ENCODE measurements around the gene C2orf92. TPM values are rescaled to one million over a fixed set of nuclear protein-coding genes. Genes with fewer than 3 reads are reported as not detected.
A peak's percentile ranks its signal among the peaks of the same experiment; 100 is the strongest.
"Not testable (repeated sequence)": the region's sequence is repeated elsewhere in the genome, so short reads cannot be mapped to it uniquely, and the experiment has no call there.

Gene C2orf92
- polyA plus RNA-seq: under 1 TPM in 1 of 3 donors, not detected in 2; 0.37 TPM

- no peak for DNase-seq
- Mint-ChIP-seq H3K4me1 (peaks cover 7 to 10% of the 10 kb centered on the region in 2 donors), H3K27me3 (ENCODE audit: low read depth in 3 of 3) (peaks cover 0 to 3% (median 0%) of the 10 kb centered on the region in 3 donors), H3K4me3 (no peak within 1 kb of the TSS), H3K27ac (no peak within 1 kb of the TSS), H3K36me3 (no peaks in the 10 kb centered on the region), H3K9me3 (no peaks in the 10 kb centered on the region)
These were observed at the start of gene C2orf92 for GRCh38 chr2:97669448-97669847. TSS of gene C2orf92 (plus strand) at chr2:97669713. CDS start at chr2:97669789, 76 bp downstream.

- H3K27ac Mint-ChIP-seq: peak overlapping the region in 1 of 6 donors; percentile 65
- H3K4me1 Mint-ChIP-seq; H3K27me3 Mint-ChIP-seq (ENCODE audit: low read depth in 3 of 3); H3K36me3 Mint-ChIP-seq; H3K4me3 Mint-ChIP-seq; DNase-seq; H3K9me3 Mint-ChIP-seq: not testable (repeated sequence)
These were observed 49.0 kb upstream of the C2orf92 start for GRCh38 chr2:97620492-97620891.

- not testable (repeated sequence) for H3K27ac Mint-ChIP-seq; H3K9me3 Mint-ChIP-seq; H3K4me1 Mint-ChIP-seq; H3K27me3 Mint-ChIP-seq (ENCODE audit: low read depth in 3 of 3); H3K36me3 Mint-ChIP-seq; DNase-seq; H3K4me3 Mint-ChIP-seq
These were observed 46.5 kb upstream of the C2orf92 start for GRCh38 chr2:97622976-97623375.

GRCh38 chr2:97625354-97626048 is 44.0 kb upstream of the C2orf92 start:
- not testable (repeated sequence) for DNase-seq; H3K4me3 Mint-ChIP-seq; H3K27me3 Mint-ChIP-seq (ENCODE audit: low read depth in 3 of 3); H3K9me3 Mint-ChIP-seq; H3K4me1 Mint-ChIP-seq; H3K27ac Mint-ChIP-seq; H3K36me3 Mint-ChIP-seq

- DNase-seq; H3K9me3 Mint-ChIP-seq; H3K27ac Mint-ChIP-seq; H3K36me3 Mint-ChIP-seq; H3K4me1 Mint-ChIP-seq; H3K4me3 Mint-ChIP-seq; H3K27me3 Mint-ChIP-seq (ENCODE audit: low read depth in 3 of 3): not testable (repeated sequence)
These were observed 43.5 kb upstream of the C2orf92 start for GRCh38 chr2:97626049-97626430.

- peak overlapping the region in 1 of 6 donors; percentile 26 for H3K27ac Mint-ChIP-seq
- H3K4me3 Mint-ChIP-seq: peak overlapping the region in 1 of 5 donors; percentile 33
- H3K9me3 Mint-ChIP-seq: no peaks in the 10 kb centered on the region
- peaks cover 7 to 17% (median 13%) of the 10 kb centered on the region in 3 donors for H3K36me3 Mint-ChIP-seq
- no peak for DNase-seq
- peaks cover 0 to 10% (median 9%) of the 10 kb centered on the region in 3 donors for H3K27me3 Mint-ChIP-seq (ENCODE audit: low read depth in 3 of 3)
- peaks cover 24 to 26% of the 10 kb centered on the region in 2 donors for H3K4me1 Mint-ChIP-seq
These were observed 25.3 kb upstream of the C2orf92 start for GRCh38 chr2:97644023-97644717.

GRCh38 chr2:97645112-97645694 is 24.3 kb upstream of the C2orf92 start:
- no peaks in the 10 kb centered on the region for H3K9me3 Mint-ChIP-seq
- no peak for DNase-seq
- peaks cover 26 to 33% of the 10 kb centered on the region in 2 donors for H3K4me1 Mint-ChIP-seq
- peak overlapping the region; percentile 93 to 98 (median 97) for H3K27ac Mint-ChIP-seq
- peaks cover 0 to 7% (median 6%) of the 10 kb centered on the region in 3 donors for H3K27me3 Mint-ChIP-seq (ENCODE audit: low read depth in 3 of 3)
- H3K4me3 Mint-ChIP-seq: peak overlapping the region; percentile 93 to 97 (median 95)
- peaks cover 11 to 25% (median 13%) of the 10 kb centered on the region in 3 donors for H3K36me3 Mint-ChIP-seq

- Mint-ChIP-seq H3K9me3 (no peaks in the 10 kb centered on the region), H3K27me3 (ENCODE audit: low read depth in 3 of 3) (peaks cover 0 to 7% (median 6%) of the 10 kb centered on the region in 3 donors), H3K27ac (peak within 1 kb of the TSS; percentile 93 to 98 (median 97)), H3K4me1 (peaks cover 26 to 33% of the 10 kb centered on the region in 2 donors), H3K36me3 (peaks cover 11 to 28% (median 13%) of the 10 kb centered on the region in 3 donors), H3K4me3 (peak within 1 kb of the TSS; percentile 93 to 97 (median 95))
- peak; percentile 97 to 98 (median 98) for DNase-seq
These were observed 23.6 kb upstream of the C2orf92 start, which contains the start of gene COX5B for GRCh38 chr2:97645695-97646629. TSS of gene COX5B (plus strand) at chr2:97646062. CDS start at chr2:97646087, 25 bp downstream.

GRCh38 chr2:97646977-97647376 is 22.5 kb upstream of the C2orf92 start:
- H3K4me3 Mint-ChIP-seq: peak overlapping the region; percentile 93 to 97 (median 95)
- DNase-seq: no peak
- H3K27me3 Mint-ChIP-seq (ENCODE audit: low read depth in 3 of 3): peaks cover 0 to 7% (median 6%) of the 10 kb centered on the region in 3 donors
- H3K9me3 Mint-ChIP-seq: no peaks in the 10 kb centered on the region
- H3K4me1 Mint-ChIP-seq: peaks cover 26 to 33% of the 10 kb centered on the region in 2 donors
- H3K27ac Mint-ChIP-seq: peak overlapping the region; percentile 84 to 98 (median 94)
- H3K36me3 Mint-ChIP-seq: peaks cover 11 to 30% (median 13%) of the 10 kb centered on the region in 3 donors

GRCh38 chr2:97651114-97651513 is 18.4 kb upstream of the C2orf92 start:
- no peak for DNase-seq
- Mint-ChIP-seq H3K4me3 (no peak overlapping the region), H3K36me3 (peaks cover 11 to 30% (median 13%) of the 10 kb centered on the region in 3 donors), H3K27ac (peak overlapping the region in 5 of 6 donors; percentile 5 to 73 (median 15)), H3K9me3 (peaks cover 0 to 1% (median 0%) of the 10 kb centered on the region in 6 donors), H3K4me1 (peaks cover 19 to 28% of the 10 kb centered on the region in 2 donors), H3K27me3 (ENCODE audit: low read depth in 3 of 3) (no peaks in the 10 kb centered on the region)

- Mint-ChIP-seq H3K27me3 (ENCODE audit: low read depth in 3 of 3) (no peaks in the 10 kb centered on the region), H3K9me3 (peaks cover 0 to 1% (median 0%) of the 10 kb centered on the region in 6 donors), H3K36me3 (peaks cover 5 to 22% (median 6%) of the 10 kb centered on the region in 3 donors), H3K27ac (peak overlapping the region in 1 of 6 donors; percentile 9), H3K4me3 (no peak overlapping the region), H3K4me1 (peaks cover 4 to 16% of the 10 kb centered on the region in 2 donors)
- no peak for DNase-seq
These were observed 16.0 kb upstream of the C2orf92 start for GRCh38 chr2:97653473-97653872.

GRCh38 chr2:97653874-97654273 is 15.6 kb upstream of the C2orf92 start:
- peaks cover 3 to 22% (median 4%) of the 10 kb centered on the region in 3 donors for H3K36me3 Mint-ChIP-seq
- H3K27me3 Mint-ChIP-seq (ENCODE audit: low read depth in 3 of 3): no peaks in the 10 kb centered on the region
- H3K4me1 Mint-ChIP-seq: peaks cover 4 to 16% of the 10 kb centered on the region in 2 donors
- peak overlapping the region in 2 of 6 donors; percentile 26 for H3K27ac Mint-ChIP-seq
- DNase-seq: no peak
- H3K4me3 Mint-ChIP-seq: no peak overlapping the region
- peaks cover 0 to 1% (median 0%) of the 10 kb centered on the region in 6 donors for H3K9me3 Mint-ChIP-seq

GRCh38 chr2:97654309-97654708 is 15.2 kb upstream of the C2orf92 start:
- peak overlapping the region in 5 of 6 donors; percentile 4 to 82 (median 26) for H3K27ac Mint-ChIP-seq
- DNase-seq: no peak
- peaks cover 0 to 1% (median 0%) of the 10 kb centered on the region in 6 donors for H3K9me3 Mint-ChIP-seq
- no peak overlapping the region for H3K4me3 Mint-ChIP-seq
- H3K36me3 Mint-ChIP-seq: peaks cover 3 to 19% (median 4%) of the 10 kb centered on the region in 3 donors
- peaks cover 4 to 12% of the 10 kb centered on the region in 2 donors for H3K4me1 Mint-ChIP-seq
- H3K27me3 Mint-ChIP-seq (ENCODE audit: low read depth in 3 of 3): no peaks in the 10 kb centered on the region
